Mammary epithelial cell (primary cell): ENCODE data around the gene ATE1.

Experiments
- CTCF ChIP-seq, 2 donors: IDR thresholded peaks in 1 of 2; conservative IDR thresholded peaks in 1 of 2; 2 replicates each; pipeline ENCODE4 v1.5.1; 2011 to 2012; ENCODE audit warnings: inconsistent platforms in 2 of 2, low read length in 2 of 2, mild to moderate bottlenecking in 2 of 2, control low read depth in 1 of 2, low read depth in 1 of 2; ENCODE audit not compliant: insufficient read depth in 1 of 2; ENCODE audit errors: extremely low read depth in 1 of 2
- EZH2 ChIP-seq: IDR thresholded peaks from 2 replicates; pipeline ENCODE4 v1.6.1; 2012; ENCODE audit warnings: low read length, inconsistent platforms, borderline replicate concordance

GRCh38 chr10:121886181-121886580, 41.6 kb downstream of the ATE1 start:
- TF ChIP-seq CTCF (conservative IDR thresholded peaks at IDR 0.05 in 1 of 2, IDR thresholded peaks at IDR 0.05 in 1 of 2; ENCODE audit: extremely low read depth in 1 of 2, insufficient read depth in 1 of 2, low read depth in 1 of 2, low read length in 2 of 2) (no peak), EZH2 (no peak)
